ENCODE measurements around the gene HIBADH. TPM values are rescaled to one million over a fixed set of nuclear protein-coding genes. Genes with fewer than 3 reads are reported as not detected.

The HIBADH gene
- 10 to 100 TPM; 12.9 to 14.4 TPM for total RNA-seq

- POLR2A ChIA-PET: interaction anchor here (0.5 to 2.3 kb wide), 5 partner anchors 8 to 1254 kb away, joined by 3 to 29 read pairs (median 5); partner anchors contain the start of gene TAX1BP1
- DNase-seq (peak; percentile 91), ATAC-seq (ENCODE audit: low read depth) (peak; percentile 99)
- Mint-ChIP-seq H3K27me3 (no peaks in the 10 kb centered on the region), H3K4me1 (peaks cover 11% of the 10 kb centered on the region), H3K4me3 (peak within 1 kb of the TSS; percentile 83), H3K36me3 (no peaks in the 10 kb centered on the region), H3K27ac (peak within 1 kb of the TSS; percentile 66), H3K9me3 (no peaks in the 10 kb centered on the region)
Measured at GRCh38 chr7:27662490-27663205, at the start of gene HIBADH. TSS of gene HIBADH (minus strand) at chr7:27662883. CDS start at chr7:27662788, 95 bp downstream.

GRCh38 chr7:27712217-27712616 is 49.5 kb upstream of the HIBADH start:
- ATAC-seq (ENCODE audit: low read depth): no peak
- POLR2A ChIA-PET: no interaction called here

GRCh38 chr7:27709137-27710075 is 46.7 kb upstream of the HIBADH start:
- POLR2A ChIA-PET: no interaction called here
- Mint-ChIP-seq H3K36me3 (peaks cover 2% of the 10 kb centered on the region), H3K27me3 (peaks cover 3% of the 10 kb centered on the region), H3K27ac (no peak overlapping the region), H3K4me1 (peaks cover 2% of the 10 kb centered on the region), H3K9me3 (peaks cover 2% of the 10 kb centered on the region), H3K4me3 (no peak overlapping the region)
- no peak for DNase-seq
- ATAC-seq (ENCODE audit: low read depth): no peak

More at GRCh38 chr7:27712217-27712616, 49.5 kb upstream of the HIBADH start:
- Mint-ChIP-seq H3K27ac (no peak overlapping the region), H3K36me3 (peaks cover 2% of the 10 kb centered on the region), H3K9me3 (peaks cover 2% of the 10 kb centered on the region), H3K4me3 (no peak overlapping the region), H3K27me3 (peaks cover 5% of the 10 kb centered on the region), H3K4me1 (peaks cover 2% of the 10 kb centered on the region)
- DNase-seq: no peak

GRCh38 chr7:27708485-27708884 is 45.8 kb upstream of the HIBADH start:
- POLR2A ChIA-PET: no interaction called here
- DNase-seq (no peak), ATAC-seq (ENCODE audit: low read depth) (no peak)
- peaks cover 2% of the 10 kb centered on the region for H3K4me1 Mint-ChIP-seq
- H3K27ac Mint-ChIP-seq: no peak overlapping the region
- H3K36me3 Mint-ChIP-seq: peaks cover 2% of the 10 kb centered on the region
- peaks cover 2% of the 10 kb centered on the region for H3K9me3 Mint-ChIP-seq
- H3K4me3 Mint-ChIP-seq: no peak overlapping the region
- H3K27me3 Mint-ChIP-seq: peaks cover 3% of the 10 kb centered on the region

GRCh38 chr7:27705200-27705594 is 42.5 kb upstream of the HIBADH start:
- no peaks in the 10 kb centered on the region for H3K36me3 Mint-ChIP-seq
- H3K4me1 Mint-ChIP-seq: no peaks in the 10 kb centered on the region
- no peaks in the 10 kb centered on the region for H3K9me3 Mint-ChIP-seq
- no peak overlapping the region for H3K4me3 Mint-ChIP-seq
- POLR2A ChIA-PET: no interaction called here
- H3K27ac Mint-ChIP-seq: no peak overlapping the region
- H3K27me3 Mint-ChIP-seq: peaks cover 5% of the 10 kb centered on the region
- ATAC-seq (ENCODE audit: low read depth) (no peak), DNase-seq (no peak)

- Mint-ChIP-seq H3K4me3 (no peak overlapping the region), H3K27ac (no peak overlapping the region), H3K9me3 (no peaks in the 10 kb centered on the region), H3K27me3 (peaks cover 5% of the 10 kb centered on the region), H3K36me3 (no peaks in the 10 kb centered on the region), H3K4me1 (no peaks in the 10 kb centered on the region)
- no peak for DNase-seq
- POLR2A ChIA-PET: no interaction called here
- no peak for ATAC-seq (ENCODE audit: low read depth)
Measured at GRCh38 chr7:27704422-27705199, 41.9 kb upstream of the HIBADH start.

GRCh38 chr7:27703181-27703580 is 40.5 kb upstream of the HIBADH start:
- DNase-seq: no peak
- no peak for ATAC-seq (ENCODE audit: low read depth)
- Mint-ChIP-seq H3K9me3 (no peaks in the 10 kb centered on the region), H3K27ac (no peak overlapping the region), H3K4me1 (no peaks in the 10 kb centered on the region), H3K36me3 (no peaks in the 10 kb centered on the region), H3K4me3 (no peak overlapping the region), H3K27me3 (peaks cover 5% of the 10 kb centered on the region)
- POLR2A ChIA-PET: no interaction called here

GRCh38 chr7:27700501-27700900 is 37.8 kb upstream of the HIBADH start:
- DNase-seq (no peak), ATAC-seq (ENCODE audit: low read depth) (no peak)
- H3K9me3 Mint-ChIP-seq: no peaks in the 10 kb centered on the region
- POLR2A ChIA-PET: no interaction called here
- H3K27ac Mint-ChIP-seq: no peak overlapping the region
- H3K4me1 Mint-ChIP-seq: no peaks in the 10 kb centered on the region
- no peak overlapping the region for H3K4me3 Mint-ChIP-seq
- H3K27me3 Mint-ChIP-seq: peaks cover 5% of the 10 kb centered on the region
- no peaks in the 10 kb centered on the region for H3K36me3 Mint-ChIP-seq

- DNase-seq: no peak
- POLR2A ChIA-PET: no interaction called here
- Mint-ChIP-seq H3K4me3 (no peak overlapping the region), H3K4me1 (no peaks in the 10 kb centered on the region), H3K36me3 (no peaks in the 10 kb centered on the region), H3K27me3 (peaks cover 2% of the 10 kb centered on the region), H3K27ac (no peak overlapping the region), H3K9me3 (no peaks in the 10 kb centered on the region)
- no peak for ATAC-seq (ENCODE audit: low read depth)
Measured at GRCh38 chr7:27699751-27700150, 37.1 kb upstream of the HIBADH start.

- Mint-ChIP-seq H3K27me3 (peaks cover 2% of the 10 kb centered on the region), H3K4me1 (no peaks in the 10 kb centered on the region), H3K4me3 (no peak overlapping the region), H3K27ac (no peak overlapping the region), H3K9me3 (no peaks in the 10 kb centered on the region), H3K36me3 (no peaks in the 10 kb centered on the region)
- no peak for ATAC-seq (ENCODE audit: low read depth)
- POLR2A ChIA-PET: no interaction called here
- no peak for DNase-seq
Measured at GRCh38 chr7:27697861-27698430, 35.3 kb upstream of the HIBADH start.

GRCh38 chr7:27695096-27695495 is 32.4 kb upstream of the HIBADH start:
- H3K4me1 Mint-ChIP-seq: no peaks in the 10 kb centered on the region
- DNase-seq (no peak), ATAC-seq (ENCODE audit: low read depth) (no peak)
- POLR2A ChIA-PET: no interaction called here
- H3K36me3 Mint-ChIP-seq: no peaks in the 10 kb centered on the region
- H3K9me3 Mint-ChIP-seq: no peaks in the 10 kb centered on the region
- H3K27ac Mint-ChIP-seq: no peak overlapping the region
- H3K27me3 Mint-ChIP-seq: peaks cover 2% of the 10 kb centered on the region
- no peak overlapping the region for H3K4me3 Mint-ChIP-seq

- no peaks in the 10 kb centered on the region for H3K36me3 Mint-ChIP-seq
- H3K27ac Mint-ChIP-seq: no peak overlapping the region
- POLR2A ChIA-PET: interaction anchor here (0.7 kb wide), 1 partner anchor 33 kb away, joined by 3 read pairs; no protein-coding TSS in a partner anchor
- DNase-seq: no peak
- H3K27me3 Mint-ChIP-seq: peaks cover 2% of the 10 kb centered on the region
- no peak for ATAC-seq (ENCODE audit: low read depth)
- no peaks in the 10 kb centered on the region for H3K4me1 Mint-ChIP-seq
- H3K4me3 Mint-ChIP-seq: no peak overlapping the region
- H3K9me3 Mint-ChIP-seq: no peaks in the 10 kb centered on the region
Measured at GRCh38 chr7:27693794-27694193, 31.1 kb upstream of the HIBADH start.

- POLR2A ChIA-PET: no interaction called here
- Mint-ChIP-seq H3K4me3 (no peak overlapping the region), H3K4me1 (no peaks in the 10 kb centered on the region), H3K27ac (no peak overlapping the region), H3K27me3 (peaks cover 11% of the 10 kb centered on the region), H3K9me3 (peaks cover 1% of the 10 kb centered on the region), H3K36me3 (no peaks in the 10 kb centered on the region)
- DNase-seq: no peak
- no peak for ATAC-seq (ENCODE audit: low read depth)
Measured at GRCh38 chr7:27690649-27691048, 28.0 kb upstream of the HIBADH start.
